Neural crest cell (in vitro differentiated cells): ENCODE data around the gene CMIP. TPM values are rescaled to one million over a fixed set of nuclear protein-coding genes. Genes with fewer than 3 reads are reported as not detected.

Experiments
- DNase-seq: peaks from one replicate; pipeline ENCODE4 v3.0.0; 2021; ENCODE audit warnings: low read depth, mixed read lengths, low spot score
- H3K27ac Mint-ChIP-seq: one replicate; pipeline ENCODE4 v1.8.0; 2021; ENCODE audit warnings: mild to moderate bottlenecking, mixed read lengths; ENCODE audit not compliant: unreplicated experiment
- H3K27me3 Mint-ChIP-seq: 2 replicates; pipeline ENCODE4 v1.8.0; 2021; ENCODE audit warnings: low read depth, mild to moderate bottlenecking, mixed read lengths
- H3K36me3 Mint-ChIP-seq: 2 replicates; pipeline ENCODE4 v1.8.0; 2021; ENCODE audit warnings: low read depth, mild to moderate bottlenecking, mixed read lengths
- H3K4me1 Mint-ChIP-seq: 2 replicates; pipeline ENCODE4 v1.8.0; 2021; ENCODE audit warnings: mixed read lengths
- H3K4me3 Mint-ChIP-seq: one replicate; pipeline ENCODE4 v1.8.0; 2021; ENCODE audit warnings: mild to moderate bottlenecking, mixed read lengths
- H3K9me3 Mint-ChIP-seq: 2 replicates; pipeline ENCODE4 v1.8.0; 2021; ENCODE audit warnings: mixed read lengths
- total RNA-seq: library from RNA; stranded (reverse); gene quantifications from 2 replicates; pipeline ENCODE4 v1.2.1, GENCODE V29; 2021
- TF ChIP-seq, protein P1 (sequence below): fragments of 200-600 bp; sonication (generic); conservative IDR thresholded peaks from 2 replicates; pipeline ENCODE4 v1.5.0; 2021; ENCODE audit warnings: antibody characterized with exemption, mild to moderate bottlenecking

CMIP gene
- total RNA-seq, 1 donor from 2014 or later: 41.2 TPM

DNA sequence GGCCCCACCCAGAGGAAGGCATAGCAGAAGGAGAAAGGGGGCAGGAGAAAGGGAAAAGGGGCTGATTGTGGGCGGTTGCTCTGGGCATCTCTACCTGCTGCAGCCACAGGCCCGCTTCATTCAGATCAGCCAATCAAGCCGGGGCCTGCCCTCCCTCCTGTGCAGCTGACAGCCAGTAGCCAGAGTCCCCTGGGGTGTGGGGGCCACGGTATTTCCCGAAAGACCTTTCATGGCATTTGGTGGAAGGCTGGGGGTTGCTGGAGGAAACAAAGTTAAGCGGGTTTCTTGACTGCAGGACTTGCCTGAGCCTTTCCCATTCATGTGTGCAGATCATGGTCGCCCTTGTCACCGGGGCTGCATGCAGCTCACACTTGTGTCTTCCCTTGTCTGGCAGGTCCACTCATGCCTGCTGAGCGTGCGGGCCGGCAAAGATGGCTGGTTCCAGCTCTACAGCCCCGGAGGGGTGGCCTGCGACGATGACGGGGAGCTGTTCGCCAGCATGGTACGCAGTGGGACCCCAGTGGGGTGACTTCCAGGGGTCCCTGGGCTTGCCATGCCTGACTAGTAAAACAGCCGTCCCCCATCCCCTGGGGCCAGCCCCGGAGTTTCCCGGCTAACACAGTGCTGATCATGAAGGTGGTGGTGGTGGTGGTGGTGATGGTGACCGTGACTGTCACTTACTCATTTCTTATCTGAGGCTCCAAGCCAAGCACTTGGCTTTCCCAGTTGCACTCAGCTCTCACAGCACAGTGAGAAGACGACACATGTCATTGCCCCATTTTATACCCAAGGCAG is 251.8 kb downstream of the CMIP start:
- Mint-ChIP-seq H3K27me3 (no peaks in the 10 kb centered on the region), H3K4me3 (no peak overlapping the region), H3K4me1 (peaks cover 52% of the 10 kb centered on the region), H3K36me3 (peaks cover 15% of the 10 kb centered on the region), H3K9me3 (no peaks in the 10 kb centered on the region), H3K27ac (no peak overlapping the region)
- TF ChIP-seq, protein P1, sequence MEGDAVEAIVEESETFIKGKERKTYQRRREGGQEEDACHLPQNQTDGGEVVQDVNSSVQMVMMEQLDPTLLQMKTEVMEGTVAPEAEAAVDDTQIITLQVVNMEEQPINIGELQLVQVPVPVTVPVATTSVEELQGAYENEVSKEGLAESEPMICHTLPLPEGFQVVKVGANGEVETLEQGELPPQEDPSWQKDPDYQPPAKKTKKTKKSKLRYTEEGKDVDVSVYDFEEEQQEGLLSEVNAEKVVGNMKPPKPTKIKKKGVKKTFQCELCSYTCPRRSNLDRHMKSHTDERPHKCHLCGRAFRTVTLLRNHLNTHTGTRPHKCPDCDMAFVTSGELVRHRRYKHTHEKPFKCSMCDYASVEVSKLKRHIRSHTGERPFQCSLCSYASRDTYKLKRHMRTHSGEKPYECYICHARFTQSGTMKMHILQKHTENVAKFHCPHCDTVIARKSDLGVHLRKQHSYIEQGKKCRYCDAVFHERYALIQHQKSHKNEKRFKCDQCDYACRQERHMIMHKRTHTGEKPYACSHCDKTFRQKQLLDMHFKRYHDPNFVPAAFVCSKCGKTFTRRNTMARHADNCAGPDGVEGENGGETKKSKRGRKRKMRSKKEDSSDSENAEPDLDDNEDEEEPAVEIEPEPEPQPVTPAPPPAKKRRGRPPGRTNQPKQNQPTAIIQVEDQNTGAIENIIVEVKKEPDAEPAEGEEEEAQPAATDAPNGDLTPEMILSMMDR: no peak
- no peak for DNase-seq

DNA sequence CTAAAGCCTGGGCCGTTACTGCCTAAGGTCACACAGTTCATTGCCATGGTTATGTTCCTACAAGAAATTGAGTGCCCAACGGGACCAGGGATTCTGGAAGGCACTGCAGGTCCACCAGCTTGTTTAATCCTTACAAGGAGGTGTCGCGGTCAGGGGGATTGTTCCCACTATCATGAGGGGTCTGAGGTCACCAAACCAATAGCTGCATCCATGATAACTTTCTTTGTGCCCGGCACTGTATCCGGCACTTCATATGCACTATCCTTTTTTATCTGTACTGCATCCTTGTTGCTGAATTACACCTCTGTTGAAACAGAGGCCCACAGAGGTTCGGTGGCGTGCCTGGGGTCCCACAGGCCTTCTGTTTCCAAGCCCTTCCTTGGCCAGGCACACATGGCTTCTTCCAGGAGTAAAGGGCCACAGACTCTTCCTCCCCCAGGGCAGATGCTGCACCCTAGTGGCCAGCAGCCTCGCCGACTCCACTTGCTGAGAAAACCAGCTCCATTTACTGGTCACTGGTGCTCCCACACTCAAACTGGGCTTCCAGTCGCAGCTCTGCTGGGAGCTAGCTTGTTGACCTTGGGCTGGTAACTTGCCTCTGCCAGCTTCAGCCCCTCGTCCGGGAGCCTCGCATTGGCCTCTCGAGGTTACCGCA is 252.5 kb downstream of the CMIP start:
- Mint-ChIP-seq H3K27me3 (no peaks in the 10 kb centered on the region), H3K27ac (peak overlapping the region; percentile 62), H3K4me3 (no peak overlapping the region), H3K36me3 (peaks cover 8% of the 10 kb centered on the region), H3K4me1 (peaks cover 52% of the 10 kb centered on the region), H3K9me3 (no peaks in the 10 kb centered on the region)
- no peak for DNase-seq
- TF ChIP-seq, protein P1: peak; percentile 63

DNA sequence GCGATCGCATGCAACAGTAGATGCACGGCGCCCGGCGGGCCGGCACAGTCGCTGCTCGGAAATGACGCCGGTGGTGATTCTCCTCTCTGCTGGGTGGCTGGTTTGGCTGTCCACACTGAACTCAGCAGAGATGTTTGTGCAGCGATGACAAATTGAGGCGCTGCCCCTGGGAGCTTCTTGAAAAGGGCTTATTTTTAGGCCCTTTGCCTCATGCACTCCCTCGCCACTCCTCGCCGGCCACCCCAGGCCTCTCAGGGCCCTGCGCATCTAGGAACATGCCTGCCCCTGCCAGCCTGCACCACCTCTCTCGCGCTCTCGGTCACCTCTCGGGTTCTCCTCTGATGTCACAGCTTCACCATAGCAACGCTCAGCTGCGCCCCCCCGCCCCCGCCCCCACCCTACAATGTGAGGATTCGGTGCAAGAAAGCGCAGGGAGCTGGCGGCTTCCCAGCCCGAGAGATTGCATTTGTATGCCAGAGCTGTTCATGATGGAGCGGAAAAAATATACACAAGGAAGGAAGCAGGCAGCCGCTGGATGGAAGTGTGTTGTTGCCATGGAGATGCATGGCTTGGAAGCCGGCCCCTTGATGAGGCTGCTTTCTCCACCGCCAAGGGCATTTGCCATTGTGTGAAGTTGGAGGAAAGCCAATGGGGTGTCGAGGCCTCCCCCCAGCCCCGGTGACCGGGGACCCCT is 253.2 kb downstream of the CMIP start:
- DNase-seq: peak; percentile 47

DNA sequence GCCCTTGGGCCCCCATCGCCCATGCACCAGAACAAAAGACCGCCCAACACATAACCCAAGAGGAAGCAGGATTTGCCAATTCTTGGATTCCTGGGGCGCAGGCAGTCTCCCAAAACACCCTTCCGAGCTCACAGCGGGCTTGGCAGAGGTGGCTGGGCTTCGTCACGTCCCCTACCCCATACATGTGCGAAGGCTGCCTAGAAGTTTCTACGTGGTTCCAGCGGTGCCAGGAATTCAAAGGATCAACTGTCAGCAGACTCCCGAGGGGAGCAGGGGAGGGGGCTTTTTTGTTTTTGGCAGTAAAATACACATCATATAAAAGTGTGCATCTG is 253.7 kb downstream of the CMIP start:
- Mint-ChIP-seq H3K9me3 (no peaks in the 10 kb centered on the region), H3K4me1 (peaks cover 45% of the 10 kb centered on the region), H3K27ac (peak overlapping the region; percentile 43), H3K4me3 (no peak overlapping the region), H3K27me3 (no peaks in the 10 kb centered on the region), H3K36me3 (peaks cover 12% of the 10 kb centered on the region)
- TF ChIP-seq, protein P1: no peak
- no peak for DNase-seq

More for the DNA sequence above, 253.2 kb downstream of the CMIP start:
- TF ChIP-seq, protein P1: no peak
- H3K4me3 Mint-ChIP-seq: no peak overlapping the region
- H3K27me3 Mint-ChIP-seq: no peaks in the 10 kb centered on the region
- H3K27ac Mint-ChIP-seq: peak overlapping the region; percentile 43
- H3K36me3 Mint-ChIP-seq: peaks cover 11% of the 10 kb centered on the region
- no peaks in the 10 kb centered on the region for H3K9me3 Mint-ChIP-seq
- peaks cover 50% of the 10 kb centered on the region for H3K4me1 Mint-ChIP-seq

DNA sequence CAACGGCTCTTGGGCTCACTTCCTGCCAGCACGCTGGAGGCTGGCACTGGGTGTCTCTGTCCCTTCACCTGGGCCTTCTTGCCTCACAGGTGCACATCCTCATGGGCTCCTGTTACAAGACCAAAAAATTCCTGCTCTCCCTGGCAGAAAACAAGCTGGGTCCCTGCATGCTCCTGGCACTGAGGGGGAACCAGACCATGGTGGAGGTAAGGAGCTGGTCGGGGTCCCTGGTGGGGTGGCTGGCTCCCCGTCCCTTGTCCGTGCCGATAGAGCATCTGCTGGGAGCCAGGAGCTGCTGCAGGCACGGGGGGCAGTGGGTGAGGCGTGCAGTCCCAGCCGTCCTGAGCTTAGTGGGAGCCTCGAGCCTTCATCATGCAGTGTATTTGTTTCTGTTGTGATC is 255.0 kb downstream of the CMIP start:
- no peaks in the 10 kb centered on the region for H3K9me3 Mint-ChIP-seq
- TF ChIP-seq, protein P1: no peak
- no peak for DNase-seq
- peaks cover 37% of the 10 kb centered on the region for H3K4me1 Mint-ChIP-seq
- H3K27me3 Mint-ChIP-seq: no peaks in the 10 kb centered on the region
- peaks cover 9% of the 10 kb centered on the region for H3K36me3 Mint-ChIP-seq
- H3K27ac Mint-ChIP-seq: peak overlapping the region; percentile 64
- H3K4me3 Mint-ChIP-seq: no peak overlapping the region
